Lower leg skin (tissue), 4 donors: ENCODE data around the gene PAQR4. TPM values are rescaled to one million over a fixed set of nuclear protein-coding genes. Genes with fewer than 3 reads are reported as not detected.

Source experiments
- DNase-seq, 2 donors: peaks; one replicate each; pipeline ENCODE4 v3.0.0-alpha.2; 2019; ENCODE audit warnings: low spot score in 2 of 2
- H3K4me3 ChIP-seq: fragments of 200-600 bp; sonication (generic); 2 replicates; pipeline ENCODE4 v1.5.1; 2017; ENCODE audit warnings: mild to moderate bottlenecking, low read depth; ENCODE audit not compliant: poor library complexity, severe bottlenecking
- CTCF ChIP-seq, 3 donors: fragments of 450-650 bp; IDR thresholded peaks; one replicate each; pipeline ENCODE4 v1.5.1; 2016; ENCODE audit warnings: antibody characterized with exemption in 3 of 3, mild to moderate bottlenecking in 3 of 3, moderate library complexity in 2 of 3
- POLR2A ChIP-seq, 2 donors: fragments of 450-650 bp; IDR thresholded peaks; one replicate each; pipeline ENCODE4 v1.6.1; 2016 to 2017; ENCODE audit warnings: antibody characterized with exemption in 2 of 2, mild to moderate bottlenecking in 1 of 2, moderate library complexity in 1 of 2
- WGBS, 2 donors: methylation state at CpG; one replicate each; pipeline ENCODE4 v1.1.5; 2018; 5-methylcytosine and 5-hydroxymethylcytosine counted together
- intact Hi-C: fragments of 100-400 bp; cut with DNase I; formaldehyde crosslinking; loops from one replicate; pipeline ENCODE4 v1.15.0; 2023; ENCODE audit warnings: low total_unique reads
- total RNA-seq, 4 donors: library from RNA; depleted of rRNA; stranded (reverse); fragments of >200 nt; gene quantifications; one replicate each; pipeline ENCODE4 v1.1.0, GENCODE V29; 2016

The PAQR4 gene
- total RNA-seq, 4 donors from 2014 or later, result 6.2 to 17.9 (median 10.6) TPM

DNA sequence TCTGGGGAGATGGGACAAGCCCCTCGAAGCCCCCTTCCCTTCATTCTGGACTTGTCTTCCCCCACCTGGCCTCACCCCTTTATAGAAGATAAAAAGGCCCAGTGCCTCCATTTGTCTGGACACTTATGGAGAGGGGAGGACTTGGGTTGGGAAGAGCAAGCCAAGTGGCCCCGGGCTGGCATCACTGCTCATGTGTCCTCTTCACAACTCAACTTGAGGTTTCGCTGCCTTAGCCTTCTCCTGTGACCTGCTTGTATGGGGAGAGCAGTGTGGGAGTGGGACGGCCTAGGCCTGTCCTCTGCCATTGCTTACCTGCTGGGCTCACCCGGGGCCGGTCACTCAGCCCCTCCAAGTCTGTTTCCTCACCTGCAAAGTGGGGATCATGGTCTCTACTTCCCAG, 1.4 kb downstream of the PAQR4 start:
- no peak for DNase-seq
- no peak overlapping the region for H3K4me3 ChIP-seq
- 81 to 83% methylated on average over 6 of the region's 6 CpGs for WGBS, 2 donors
- intact Hi-C loops, result no loop called here
- no peak for TF ChIP-seq CTCF (IDR thresholded peaks at IDR 0.05)
- TF ChIP-seq POLR2A (IDR thresholded peaks at IDR 0.05), result no peak

DNA sequence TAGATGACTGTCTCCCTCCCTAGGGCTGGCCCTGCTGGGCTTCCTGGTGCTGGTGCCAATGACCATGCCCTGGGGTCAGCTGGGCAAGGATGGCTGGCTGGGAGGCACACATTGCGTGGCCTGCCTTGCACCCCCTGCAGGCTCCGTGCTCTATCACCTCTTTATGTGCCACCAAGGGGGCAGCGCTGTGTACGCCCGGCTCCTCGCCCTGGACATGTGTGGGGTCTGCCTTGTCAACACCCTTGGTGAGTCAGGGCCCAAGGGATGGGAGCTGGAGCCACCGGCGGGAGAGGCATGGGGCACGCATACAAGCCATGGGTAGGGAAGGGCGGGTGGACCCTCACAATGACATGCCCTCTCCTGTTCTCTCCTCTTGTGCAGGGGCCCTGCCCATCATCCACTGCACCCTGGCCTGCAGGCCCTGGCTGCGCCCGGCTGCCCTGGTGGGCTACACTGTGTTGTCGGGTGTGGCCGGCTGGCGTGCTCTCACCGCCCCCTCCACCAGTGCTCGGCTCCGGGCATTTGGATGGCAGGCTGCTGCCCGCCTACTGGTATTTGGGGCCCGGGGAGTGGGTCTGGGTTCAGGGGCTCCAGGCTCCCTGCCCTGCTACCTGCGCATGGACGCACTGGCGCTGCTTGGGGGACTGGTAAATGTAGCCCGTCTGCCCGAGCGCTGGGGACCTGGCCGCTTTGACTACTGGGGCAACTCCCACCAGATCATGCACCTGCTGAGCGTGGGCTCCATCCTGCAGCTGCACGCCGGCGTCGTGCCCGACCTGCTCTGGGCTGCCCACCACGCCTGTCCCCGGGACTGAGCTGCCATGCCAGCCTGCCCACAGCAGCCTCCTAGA, 2.2 kb downstream of the PAQR4 start:
- intact Hi-C loops, result no loop called here

DNA sequence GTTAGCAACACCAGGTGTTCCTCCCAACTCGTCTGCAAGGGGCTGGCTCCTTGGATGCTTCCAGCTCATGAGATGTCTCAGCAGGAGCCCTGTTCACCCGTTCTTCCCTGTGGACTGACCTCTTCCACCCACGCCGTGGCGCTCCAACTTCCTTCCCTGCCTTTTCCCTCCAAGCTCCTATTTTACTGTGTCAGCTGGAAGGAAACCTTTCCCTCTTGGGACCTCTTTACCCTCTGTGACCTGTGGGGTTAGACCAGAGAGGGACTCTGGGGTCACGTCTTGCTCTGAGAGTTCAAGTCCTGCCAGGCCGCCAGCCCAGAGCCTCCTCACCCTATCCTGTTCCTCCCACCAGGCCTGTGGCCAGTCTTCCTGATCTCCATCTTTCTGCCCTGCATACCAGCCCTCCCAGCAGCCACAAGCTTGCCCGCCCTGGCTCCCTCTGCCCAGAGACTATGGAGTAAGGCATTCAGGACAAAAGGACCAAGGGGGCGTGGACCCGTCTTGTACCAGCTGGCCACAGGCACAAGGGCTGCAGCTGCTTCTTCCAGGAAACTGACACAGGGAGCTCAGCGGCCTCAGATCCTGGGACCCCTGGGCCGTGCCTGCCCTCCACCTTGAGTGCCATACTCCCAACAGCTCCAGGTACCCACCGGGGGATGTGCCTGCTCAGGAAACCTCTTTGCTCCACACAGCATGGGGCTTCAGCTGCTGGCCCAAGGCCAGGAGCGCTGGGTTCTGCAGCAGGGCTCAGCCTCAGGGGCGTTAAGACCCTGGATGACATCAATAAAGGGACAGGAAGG, 3.0 kb downstream of the PAQR4 start:
- intact Hi-C loops, result no loop called here
- H3K4me3 ChIP-seq, result no peak overlapping the region
- WGBS, 2 donors, result 79% methylated on average over 12 to 13 of the region's 15 CpGs
- no peak for DNase-seq
- TF ChIP-seq CTCF (IDR thresholded peaks at IDR 0.05), result no peak
- no peak for TF ChIP-seq POLR2A (IDR thresholded peaks at IDR 0.05)

More for the DNA sequence above, 2.2 kb downstream of the PAQR4 start:
- TF ChIP-seq CTCF (IDR thresholded peaks at IDR 0.05) (no peak), POLR2A (IDR thresholded peaks at IDR 0.05) (no peak)
- no peak overlapping the region for H3K4me3 ChIP-seq
- DNase-seq, result no peak
- 82 to 88% methylated on average over 7 to 28 of the region's 35 CpGs for WGBS, 2 donors

DNA sequence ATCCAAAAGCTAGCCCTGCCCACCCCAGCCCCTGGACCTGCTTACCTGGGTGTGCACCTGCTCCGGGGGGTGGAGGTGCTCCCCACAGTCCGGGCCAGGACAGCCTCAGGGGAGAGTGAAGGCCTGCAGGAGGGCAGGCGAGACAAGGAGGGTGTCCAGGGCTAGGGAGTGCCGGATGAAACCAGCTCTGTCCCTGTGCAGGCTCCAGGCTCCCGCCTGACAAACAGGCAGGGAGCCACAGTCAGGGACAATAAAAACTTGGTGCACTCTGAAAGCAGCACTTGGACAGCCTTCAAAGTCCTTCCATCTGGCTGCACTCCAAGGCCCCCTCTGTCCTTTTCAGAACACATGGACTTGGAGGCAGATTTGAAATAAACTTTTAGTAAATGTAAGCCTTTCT, 3.9 kb downstream of the PAQR4 start:
- TF ChIP-seq CTCF (IDR thresholded peaks at IDR 0.05) (no peak), POLR2A (IDR thresholded peaks at IDR 0.05) (no peak)
- DNase-seq, result no peak
- intact Hi-C loops, result no loop called here
- WGBS, 2 donors, result 70 to 71% methylated on average over 5 of the region's 5 CpGs
- H3K4me3 ChIP-seq, result no peak overlapping the region

- intact Hi-C loops, result no loop called here
- DNase-seq, result no peak
- no peak for TF ChIP-seq POLR2A (IDR thresholded peaks at IDR 0.05)
- TF ChIP-seq CTCF (IDR thresholded peaks at IDR 0.05), result no peak
- H3K4me3 ChIP-seq, result no peak overlapping the region
- WGBS, 2 donors, result 82 to 85% methylated on average over 12 to 13 of the region's 17 CpGs
These were observed 4.6 kb downstream of the PAQR4 start for GRCh38 chr16:2973605-2974318.
